Breast epithelium (tissue), 4 donors: Measurements from ENCODE around the gene TRIM15. TPM values are rescaled to one million over a fixed set of nuclear protein-coding genes. Genes with fewer than 3 reads are reported as not detected.
A peak's percentile ranks its signal among the peaks of the same experiment; 100 is the strongest.

Experiments
- DNase-seq, 2 donors: peaks; one replicate each; pipeline ENCODE4 v3.0.0-alpha.2; 2019; ENCODE audit warnings: low spot score in 2 of 2
- H3K27ac ChIP-seq, 2 donors: fragments of 200-600 bp; sonication (generic) in 1 of 2; one replicate each; pipeline ENCODE4 v1.5.1; 2016 to 2019; ENCODE audit warnings: mild to moderate bottlenecking in 1 of 2
- H3K27me3 ChIP-seq, 2 donors: fragments of 200-600 bp; sonication (generic) in 1 of 2; one replicate each; pipeline versions ENCODE4 v1.5.1 to v1.6.0; 2017 to 2019; ENCODE audit warnings: control low read depth in 1 of 2, mild to moderate bottlenecking in 1 of 2
- H3K36me3 ChIP-seq: fragments of 200-600 bp; one replicate; pipeline ENCODE4 v1.5.1; 2019
- H3K4me1 ChIP-seq, 2 donors: fragments of 200-600 bp; sonication (generic); one replicate each; pipeline ENCODE4 v1.5.1; 2016 to 2019; ENCODE audit warnings: control low read depth in 1 of 2
- H3K4me3 ChIP-seq, 3 donors: fragments of 200-600 bp; sonication (generic); 1 replicate in 2 of 3; 2 replicates in 1 of 3; pipeline ENCODE4 v1.5.1; 2016 to 2019; ENCODE audit warnings: mild to moderate bottlenecking in 3 of 3, moderate library complexity in 2 of 3
- H3K9me3 ChIP-seq, 2 donors: fragments of 200-600 bp; sonication (generic) in 1 of 2; one replicate each; pipeline ENCODE4 v1.5.1; 2016 to 2019; ENCODE audit warnings: control low read depth in 1 of 2
- POLR2A ChIP-seq: fragments of 450-650 bp; IDR thresholded peaks from one replicate; pipeline ENCODE4 v1.6.1; 2016; ENCODE audit warnings: antibody characterized with exemption, mild to moderate bottlenecking, moderate library complexity
- POLR2AphosphoS5 ChIP-seq, 3 donors: sonication (generic); formaldehyde crosslinking; IDR thresholded peaks; one replicate each; pipeline ENCODE4 v1.6.1; 2017; ENCODE audit warnings: antibody characterized with exemption in 3 of 3
- intact Hi-C: fragments of 100-400 bp; cut with DNase I; formaldehyde crosslinking; loops from one replicate; pipeline ENCODE4 v1.15.1; 2023; ENCODE audit warnings: low total_unique reads
- total RNA-seq, 3 donors: library from RNA; depleted of rRNA; stranded (reverse); fragments of >200 nt; gene quantifications; one replicate each; pipeline ENCODE4 v1.1.0, GENCODE V29; 2016
- TF ChIP-seq, protein P1 (sequence below), 3 donors: fragments of 450-650 bp; IDR thresholded peaks; one replicate each; pipeline ENCODE4 v1.5.1; 2016 to 2017; ENCODE audit warnings: antibody characterized with exemption in 3 of 3, mild to moderate bottlenecking in 3 of 3, moderate library complexity in 3 of 3

Gene TRIM15
- total RNA-seq, 3 donors from 2014 or later: 0.33 TPM; not detected in 2

GRCh38 chr6:30206799-30207618 lies 43.7 kb downstream of the TRIM15 start:
- Histone ChIP-seq H3K9me3 (no peaks in the 10 kb centered on the region), H3K27ac (peak overlapping the region; percentile 75 to 89), H3K36me3 (no peaks in the 10 kb centered on the region), H3K27me3 (no peaks in the 10 kb centered on the region), H3K4me1 (peaks cover 0 to 32% of the 10 kb centered on the region in 2 donors), H3K4me3 (peak overlapping the region in 2 of 3 donors; percentile 7 to 50)
- TF ChIP-seq POLR2A: no peak
- TF ChIP-seq, protein P1, sequence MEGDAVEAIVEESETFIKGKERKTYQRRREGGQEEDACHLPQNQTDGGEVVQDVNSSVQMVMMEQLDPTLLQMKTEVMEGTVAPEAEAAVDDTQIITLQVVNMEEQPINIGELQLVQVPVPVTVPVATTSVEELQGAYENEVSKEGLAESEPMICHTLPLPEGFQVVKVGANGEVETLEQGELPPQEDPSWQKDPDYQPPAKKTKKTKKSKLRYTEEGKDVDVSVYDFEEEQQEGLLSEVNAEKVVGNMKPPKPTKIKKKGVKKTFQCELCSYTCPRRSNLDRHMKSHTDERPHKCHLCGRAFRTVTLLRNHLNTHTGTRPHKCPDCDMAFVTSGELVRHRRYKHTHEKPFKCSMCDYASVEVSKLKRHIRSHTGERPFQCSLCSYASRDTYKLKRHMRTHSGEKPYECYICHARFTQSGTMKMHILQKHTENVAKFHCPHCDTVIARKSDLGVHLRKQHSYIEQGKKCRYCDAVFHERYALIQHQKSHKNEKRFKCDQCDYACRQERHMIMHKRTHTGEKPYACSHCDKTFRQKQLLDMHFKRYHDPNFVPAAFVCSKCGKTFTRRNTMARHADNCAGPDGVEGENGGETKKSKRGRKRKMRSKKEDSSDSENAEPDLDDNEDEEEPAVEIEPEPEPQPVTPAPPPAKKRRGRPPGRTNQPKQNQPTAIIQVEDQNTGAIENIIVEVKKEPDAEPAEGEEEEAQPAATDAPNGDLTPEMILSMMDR (IDR thresholded peaks at IDR 0.05): peak in 1 of 3 donors; percentile 15
- peak in 1 of 3 donors; percentile 28 for TF ChIP-seq POLR2AphosphoS5 (IDR thresholded peaks at IDR 0.05)
- DNase-seq: peak in 1 of 2 donors; percentile 64
- intact Hi-C loops: no loop called here

GRCh38 chr6:30207619-30208295 lies 44.4 kb downstream of the TRIM15 start:
- Histone ChIP-seq H3K36me3 (no peaks in the 10 kb centered on the region), H3K27ac (peak overlapping the region; percentile 75 to 89), H3K4me3 (peak overlapping the region in 1 of 3 donors; percentile 50), H3K27me3 (no peaks in the 10 kb centered on the region), H3K4me1 (peaks cover 0 to 30% of the 10 kb centered on the region in 2 donors), H3K9me3 (no peaks in the 10 kb centered on the region)
- TF ChIP-seq POLR2AphosphoS5 (IDR thresholded peaks at IDR 0.05) (no peak), POLR2A (no peak)
- TF ChIP-seq, protein P1 (IDR thresholded peaks at IDR 0.05): no peak
- intact Hi-C loops: no loop called here
- DNase-seq: no peak

DNA sequence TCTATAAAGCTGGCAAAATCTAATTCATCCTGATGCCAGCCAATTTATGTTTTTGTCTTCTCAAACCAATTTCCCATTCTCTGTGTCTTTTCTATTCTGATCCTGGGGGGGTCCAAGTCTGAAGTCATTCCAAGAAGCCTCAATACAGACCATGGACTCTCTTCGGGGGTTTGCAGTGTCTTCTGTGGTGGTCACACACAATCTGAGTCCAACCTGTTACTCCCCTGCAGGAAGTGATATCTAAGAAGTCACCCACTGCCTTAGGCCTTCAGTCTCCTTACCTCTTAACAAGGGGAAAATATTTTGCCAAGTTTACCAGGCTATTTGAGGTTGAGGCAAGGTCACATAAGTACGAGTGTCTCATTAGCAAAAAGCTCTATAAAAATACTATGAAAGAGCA lies 48.0 kb downstream of the TRIM15 start:
- Histone ChIP-seq H3K4me3 (peak overlapping the region in 2 of 3 donors; percentile 0 to 79), H3K36me3 (no peaks in the 10 kb centered on the region), H3K27me3 (no peaks in the 10 kb centered on the region), H3K4me1 (peaks cover 0 to 28% of the 10 kb centered on the region in 2 donors), H3K27ac (peak overlapping the region in 1 of 2 donors; percentile 97), H3K9me3 (no peaks in the 10 kb centered on the region)
- DNase-seq: no peak
- intact Hi-C loops: no loop called here
- TF ChIP-seq, protein P1 (IDR thresholded peaks at IDR 0.05): no peak
- TF ChIP-seq POLR2A (no peak), POLR2AphosphoS5 (IDR thresholded peaks at IDR 0.05) (no peak)

GRCh38 chr6:30211899-30212298 lies 48.6 kb downstream of the TRIM15 start:
- TF ChIP-seq, protein P1 (IDR thresholded peaks at IDR 0.05): no peak
- no peak for TF ChIP-seq POLR2A
- TF ChIP-seq POLR2AphosphoS5 (IDR thresholded peaks at IDR 0.05): no peak
- no peak for DNase-seq
- Histone ChIP-seq H3K27ac (peak overlapping the region; percentile 97 to 99), H3K9me3 (no peaks in the 10 kb centered on the region), H3K36me3 (no peaks in the 10 kb centered on the region), H3K4me1 (peaks cover 0 to 22% of the 10 kb centered on the region in 2 donors), H3K4me3 (peak overlapping the region; percentile 79 to 94 (median 93)), H3K27me3 (no peaks in the 10 kb centered on the region)
- intact Hi-C loops: no loop called here
